ENCODE measurements around the gene TP73.

TP73 gene

DNA sequence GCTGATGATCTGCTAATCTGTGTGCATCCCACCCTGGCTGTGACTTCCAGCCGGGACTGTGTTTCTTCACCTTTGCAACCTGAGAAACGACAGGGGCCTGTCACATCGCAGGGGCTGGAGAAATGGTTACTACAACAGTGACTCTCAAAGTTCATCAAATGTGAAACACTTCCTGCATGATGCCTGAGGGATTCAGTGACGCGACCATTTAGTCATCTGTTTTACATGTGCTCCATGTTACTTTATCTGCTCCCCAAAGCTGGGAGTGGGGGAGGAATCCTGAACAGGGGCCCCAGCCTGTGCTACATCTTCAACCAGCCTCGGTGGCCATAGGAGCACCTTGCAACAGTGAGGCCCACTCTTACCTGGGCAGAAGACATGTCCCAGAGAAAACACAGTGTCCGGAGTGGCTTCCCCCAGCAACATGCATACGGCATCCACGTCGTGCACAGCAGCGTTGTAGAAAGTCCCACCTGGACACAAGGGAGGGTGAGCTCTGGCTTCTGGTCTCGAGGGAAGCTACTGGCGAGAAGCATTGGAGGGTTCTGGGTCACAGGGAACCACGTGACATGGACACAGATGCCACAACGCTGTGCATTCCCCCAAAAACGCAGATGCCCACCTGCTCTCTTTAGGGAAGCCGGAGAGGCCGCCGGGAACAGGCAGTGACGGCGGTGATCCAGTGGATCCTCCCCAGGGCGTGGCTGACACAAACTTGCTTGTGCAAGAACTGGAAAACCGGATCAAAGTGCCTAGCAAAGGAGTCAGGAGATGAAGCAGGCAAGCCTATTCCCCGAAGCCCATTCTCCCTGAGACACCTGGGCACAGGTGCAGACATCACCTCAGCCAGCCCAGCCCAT is 90.4 kb downstream of the TP73 start:
- TF ChIP-seq FOXK2 (IDR thresholded peaks at IDR 0.05) (no peak), FOXA1 (IDR thresholded peaks at IDR 0.05) (no peak), TARDBP (IDR thresholded peaks at IDR 0.05) (no peak), CTBP1 (IDR thresholded peaks at IDR 0.05; ENCODE audit: borderline replicate concordance) (no peak), ELF4 (IDR thresholded peaks at IDR 0.05) (no peak), FOXM1 (IDR thresholded peaks at IDR 0.05; ENCODE audit: borderline replicate concordance) (no peak), ZNF384 (IDR thresholded peaks at IDR 0.05) (no peak), SUZ12 (IDR thresholded peaks at IDR 0.05) (no peak), HDGF (IDR thresholded peaks at IDR 0.05; ENCODE audit: borderline replicate concordance) (no peak), BHLHE40 (IDR thresholded peaks at IDR 0.05; ENCODE audit: borderline replicate concordance) (no peak), NFRKB (IDR thresholded peaks at IDR 0.05) (no peak), L3MBTL2 (conservative IDR thresholded peaks at IDR 0.05) (no peak), SP1 (IDR thresholded peaks at IDR 0.05) (no peak)
- TF ChIP-seq, protein P1, sequence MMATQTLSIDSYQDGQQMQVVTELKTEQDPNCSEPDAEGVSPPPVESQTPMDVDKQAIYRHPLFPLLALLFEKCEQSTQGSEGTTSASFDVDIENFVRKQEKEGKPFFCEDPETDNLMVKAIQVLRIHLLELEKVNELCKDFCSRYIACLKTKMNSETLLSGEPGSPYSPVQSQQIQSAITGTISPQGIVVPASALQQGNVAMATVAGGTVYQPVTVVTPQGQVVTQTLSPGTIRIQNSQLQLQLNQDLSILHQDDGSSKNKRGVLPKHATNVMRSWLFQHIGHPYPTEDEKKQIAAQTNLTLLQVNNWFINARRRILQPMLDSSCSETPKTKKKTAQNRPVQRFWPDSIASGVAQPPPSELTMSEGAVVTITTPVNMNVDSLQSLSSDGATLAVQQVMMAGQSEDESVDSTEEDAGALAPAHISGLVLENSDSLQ (IDR thresholded peaks at IDR 0.05): no peak
- ChIA-PET POLR2A (no interaction called here), CTCF (no interaction called here)
- no peak for DNase-seq (ENCODE audit: extremely low spot score)

DNA sequence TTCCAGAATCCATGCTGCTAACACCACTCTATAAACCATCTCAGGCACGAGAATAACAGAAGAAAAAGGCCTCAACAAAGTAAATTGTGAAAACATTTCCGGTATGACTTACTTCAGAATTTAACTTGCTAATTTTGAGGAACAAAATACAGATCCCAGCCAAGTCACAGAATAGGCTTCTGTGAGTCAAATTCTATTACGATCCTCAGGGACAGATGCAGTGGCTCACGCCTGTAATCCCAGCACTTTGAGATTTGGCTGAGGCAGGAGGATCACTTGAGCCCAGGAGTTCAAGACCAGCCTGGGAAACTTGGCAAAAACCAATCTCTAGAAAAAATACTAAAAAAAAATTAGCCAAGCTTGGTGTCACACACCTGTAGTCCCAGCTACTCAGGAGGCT is 91.1 kb downstream of the TP73 start:
- no peak for TF ChIP-seq HDGF (IDR thresholded peaks at IDR 0.05; ENCODE audit: borderline replicate concordance)
- ChIA-PET POLR2A (no interaction called here), CTCF (no interaction called here)
- DNase-seq (ENCODE audit: extremely low spot score): no peak

DNA sequence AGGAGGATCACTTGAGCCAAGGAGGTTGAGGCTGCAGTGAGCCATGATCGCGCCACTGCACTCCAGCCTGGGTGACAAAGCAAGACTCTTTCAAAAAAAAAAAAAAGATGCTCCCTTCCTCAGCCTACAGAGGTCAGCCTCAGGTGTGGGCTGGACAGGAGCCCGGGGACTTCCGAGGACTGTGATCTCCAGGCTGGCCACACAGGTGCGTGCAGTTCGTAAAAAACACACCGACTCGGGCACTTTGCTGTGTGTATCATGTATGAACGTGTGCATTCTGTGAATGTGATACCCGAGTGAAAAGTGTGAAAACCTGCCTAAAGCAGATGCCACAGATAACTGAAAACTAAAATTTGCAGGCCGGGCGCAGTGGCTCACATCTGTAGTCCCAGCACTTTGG is 91.5 kb downstream of the TP73 start:
- ChIA-PET POLR2A (no interaction called here), CTCF (no interaction called here)
- no peak for DNase-seq (ENCODE audit: extremely low spot score)
- TF ChIP-seq ZNF384 (IDR thresholded peaks at IDR 0.05) (no peak), BHLHE40 (IDR thresholded peaks at IDR 0.05; ENCODE audit: borderline replicate concordance) (no peak), FOXK2 (IDR thresholded peaks at IDR 0.05) (no peak)

DNA sequence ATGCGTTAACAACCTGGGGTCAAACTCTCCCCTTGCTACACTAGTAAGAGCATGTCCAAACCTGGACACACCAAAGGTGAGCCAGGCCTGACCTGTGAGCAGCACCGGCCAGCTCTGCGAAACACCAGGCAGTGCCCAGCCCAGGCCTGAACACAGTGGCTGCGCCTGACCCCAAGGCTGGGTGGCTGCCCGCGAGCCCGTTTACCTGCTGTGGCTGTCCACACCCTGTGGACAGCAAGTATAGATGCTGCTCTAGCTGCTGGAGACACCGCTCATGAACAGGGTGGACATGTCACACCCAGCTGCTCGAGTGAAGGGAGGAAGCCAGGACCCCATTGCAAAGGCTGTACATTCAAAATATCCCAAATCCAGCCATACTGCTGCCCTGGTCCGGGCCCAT is 92.3 kb downstream of the TP73 start:
- DNase-seq (ENCODE audit: extremely low spot score): no peak
- ChIA-PET POLR2A (interaction anchor here (0.6 to 1.0 kb wide), 2 partner anchors 10 to 51 kb away, joined by 3 read pairs; no protein-coding TSS in a partner anchor), CTCF (no interaction called here)
- TF ChIP-seq, protein P1 (IDR thresholded peaks at IDR 0.05): no peak
- TF ChIP-seq NFRKB (IDR thresholded peaks at IDR 0.05) (no peak), LEF1 (IDR thresholded peaks at IDR 0.05; ENCODE audit: borderline replicate concordance) (no peak)

DNA sequence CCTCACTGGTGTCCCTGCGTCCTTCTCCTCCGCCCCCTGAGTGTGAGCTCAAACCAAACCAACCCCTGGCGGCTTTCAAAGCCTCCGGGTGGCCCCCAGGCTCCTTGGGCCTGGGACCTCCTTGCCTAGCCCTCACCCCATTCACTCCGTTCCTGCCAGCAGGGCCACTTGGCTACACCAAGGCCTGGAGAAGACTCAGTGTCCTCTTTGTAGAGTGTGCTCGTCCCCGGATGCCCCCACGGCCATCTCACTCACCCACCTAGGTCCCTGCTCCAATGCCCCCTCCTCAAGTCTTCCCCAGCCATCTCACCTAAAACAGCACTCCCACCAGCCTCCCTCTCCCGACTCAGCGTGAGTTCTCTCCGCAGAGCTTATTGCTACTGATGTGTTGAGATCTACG is 92.8 kb downstream of the TP73 start:
- POLR2A ChIA-PET: interaction anchor here (1.0 kb wide), 1 partner anchor 51 kb away, joined by 3 read pairs; no protein-coding TSS in a partner anchor
- DNase-seq (ENCODE audit: extremely low spot score): no peak
- TF ChIP-seq TARDBP (IDR thresholded peaks at IDR 0.05) (no peak), CTBP1 (IDR thresholded peaks at IDR 0.05; ENCODE audit: borderline replicate concordance) (no peak), BHLHE40 (IDR thresholded peaks at IDR 0.05; ENCODE audit: borderline replicate concordance) (no peak)
- CTCF ChIA-PET: no interaction called here

DNA sequence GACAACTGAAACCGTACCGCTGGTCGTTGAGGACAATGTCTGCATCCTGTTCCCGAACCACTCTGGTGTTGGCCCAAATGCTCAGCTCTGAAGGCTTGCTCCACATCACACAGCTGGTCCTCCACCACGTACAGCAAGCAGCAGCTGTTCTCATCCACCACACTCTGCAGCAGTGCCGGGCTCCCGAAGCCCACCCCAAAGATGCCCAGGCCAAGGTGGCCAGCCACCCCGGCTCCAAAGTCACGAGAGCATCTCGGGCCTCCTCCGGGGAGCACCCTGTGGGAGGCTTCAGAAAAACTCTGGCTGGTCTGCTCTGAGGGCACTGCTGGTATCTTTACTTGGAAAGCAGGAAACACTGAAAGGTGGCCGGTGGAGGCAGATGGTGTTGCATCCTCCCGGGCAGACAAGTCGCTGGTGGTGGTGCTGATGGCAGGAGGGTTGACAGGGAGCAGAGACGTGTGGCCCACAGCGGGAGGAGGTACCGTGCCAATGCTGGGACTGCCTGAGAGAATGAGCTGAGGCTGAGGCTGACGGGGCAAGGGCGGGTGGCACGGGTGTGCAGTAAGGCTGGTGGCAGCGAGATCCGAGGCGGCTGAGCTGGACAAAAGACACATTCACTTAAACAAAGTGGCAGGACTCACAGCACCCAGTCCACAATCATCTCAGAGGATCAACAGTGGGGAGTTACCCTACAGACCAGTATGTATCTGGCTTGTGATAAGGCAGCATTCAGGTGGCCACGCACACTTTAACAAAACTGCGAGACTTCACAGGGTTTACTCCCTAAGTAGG is 93.5 kb downstream of the TP73 start:
- ChIA-PET CTCF (no interaction called here), POLR2A (no interaction called here)
- TF ChIP-seq FOXK2 (IDR thresholded peaks at IDR 0.05): no peak
- no peak for TF ChIP-seq LEF1 (IDR thresholded peaks at IDR 0.05; ENCODE audit: borderline replicate concordance)
- TF ChIP-seq FOXM1 (IDR thresholded peaks at IDR 0.05; ENCODE audit: borderline replicate concordance): no peak
- DNase-seq (ENCODE audit: extremely low spot score): no peak

DNA sequence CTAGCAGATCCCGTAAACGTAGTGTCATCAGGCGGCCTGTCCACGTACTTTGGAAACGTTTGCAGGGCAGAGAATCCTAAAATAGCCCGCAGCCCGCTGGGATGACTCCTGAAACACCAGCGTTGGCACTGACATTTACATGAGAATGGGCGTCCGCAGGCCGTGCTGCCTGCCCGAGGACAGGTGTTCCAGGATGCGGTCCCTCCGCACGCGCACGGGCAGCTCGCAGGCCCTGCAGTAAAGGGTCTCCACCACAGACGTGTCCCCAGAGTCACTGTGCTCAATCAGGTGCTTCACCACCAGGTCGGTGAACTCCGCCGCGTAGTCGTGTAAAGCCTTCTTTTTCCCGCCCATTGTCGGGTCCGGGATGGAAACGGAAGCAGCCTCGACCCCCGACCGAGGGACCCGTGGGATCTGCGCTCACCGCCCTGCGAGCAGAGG is 94.1 kb downstream of the TP73 start:
- no peak for DNase-seq (ENCODE audit: extremely low spot score)
- ChIA-PET POLR2A (no interaction called here), CTCF (no interaction called here)
- TF ChIP-seq ELF4 (IDR thresholded peaks at IDR 0.05) (no peak), BHLHE40 (IDR thresholded peaks at IDR 0.05; ENCODE audit: borderline replicate concordance) (no peak), LEF1 (IDR thresholded peaks at IDR 0.05; ENCODE audit: borderline replicate concordance) (no peak), FOXM1 (IDR thresholded peaks at IDR 0.05; ENCODE audit: borderline replicate concordance) (no peak), FOXA1 (IDR thresholded peaks at IDR 0.05) (no peak), L3MBTL2 (conservative IDR thresholded peaks at IDR 0.05) (peak; percentile 61; the same call in 1 of the 2 replicates)

All from HEK293T (cell line).